ENCODE results near the gene ZBTB16.

Gene ZBTB16

DNA sequence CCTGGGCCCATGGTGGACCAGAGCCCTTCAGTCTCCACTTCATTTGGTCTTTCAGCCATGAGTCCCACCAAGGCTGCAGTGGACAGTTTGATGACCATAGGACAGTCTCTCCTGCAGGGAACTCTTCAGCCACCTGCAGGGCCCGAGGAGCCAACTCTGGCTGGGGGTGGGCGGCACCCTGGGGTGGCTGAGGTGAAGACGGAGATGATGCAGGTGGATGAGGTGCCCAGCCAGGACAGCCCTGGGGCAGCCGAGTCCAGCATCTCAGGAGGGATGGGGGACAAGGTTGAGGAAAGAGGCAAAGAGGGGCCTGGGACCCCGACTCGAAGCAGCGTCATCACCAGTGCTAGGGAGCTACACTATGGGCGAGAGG, 4.3 kb downstream of the ZBTB16 start:
- DNase-seq (ENCODE audit: low spot score): no peak
- in situ Hi-C loops (cut with MboI; ENCODE audit: low sequenced_read_pairs, unreplicated experiment): no loop called here
- TF ChIP-seq, protein P1, sequence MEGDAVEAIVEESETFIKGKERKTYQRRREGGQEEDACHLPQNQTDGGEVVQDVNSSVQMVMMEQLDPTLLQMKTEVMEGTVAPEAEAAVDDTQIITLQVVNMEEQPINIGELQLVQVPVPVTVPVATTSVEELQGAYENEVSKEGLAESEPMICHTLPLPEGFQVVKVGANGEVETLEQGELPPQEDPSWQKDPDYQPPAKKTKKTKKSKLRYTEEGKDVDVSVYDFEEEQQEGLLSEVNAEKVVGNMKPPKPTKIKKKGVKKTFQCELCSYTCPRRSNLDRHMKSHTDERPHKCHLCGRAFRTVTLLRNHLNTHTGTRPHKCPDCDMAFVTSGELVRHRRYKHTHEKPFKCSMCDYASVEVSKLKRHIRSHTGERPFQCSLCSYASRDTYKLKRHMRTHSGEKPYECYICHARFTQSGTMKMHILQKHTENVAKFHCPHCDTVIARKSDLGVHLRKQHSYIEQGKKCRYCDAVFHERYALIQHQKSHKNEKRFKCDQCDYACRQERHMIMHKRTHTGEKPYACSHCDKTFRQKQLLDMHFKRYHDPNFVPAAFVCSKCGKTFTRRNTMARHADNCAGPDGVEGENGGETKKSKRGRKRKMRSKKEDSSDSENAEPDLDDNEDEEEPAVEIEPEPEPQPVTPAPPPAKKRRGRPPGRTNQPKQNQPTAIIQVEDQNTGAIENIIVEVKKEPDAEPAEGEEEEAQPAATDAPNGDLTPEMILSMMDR (IDR thresholded peaks at IDR 0.05; ENCODE audit: borderline replicate concordance, control extremely low read depth, extremely low read depth, insufficient read depth, missing control alignments): no peak

DNA sequence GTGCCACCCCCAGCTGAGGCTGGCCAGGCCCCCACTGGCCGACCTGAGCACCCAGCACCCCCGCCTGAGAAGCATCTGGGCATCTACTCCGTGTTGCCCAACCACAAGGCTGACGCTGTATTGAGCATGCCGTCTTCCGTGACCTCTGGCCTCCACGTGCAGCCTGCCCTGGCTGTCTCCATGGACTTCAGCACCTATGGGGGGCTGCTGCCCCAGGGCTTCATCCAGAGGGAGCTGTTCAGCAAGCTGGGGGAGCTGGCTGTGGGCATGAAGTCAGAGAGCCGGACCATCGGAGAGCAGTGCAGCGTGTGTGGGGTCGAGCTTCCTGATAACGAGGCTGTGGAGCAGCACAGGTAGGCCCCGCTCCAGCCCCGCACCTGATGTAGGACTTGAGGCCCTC, 4.7 kb downstream of the ZBTB16 start:
- TF ChIP-seq, protein P1 (IDR thresholded peaks at IDR 0.05; ENCODE audit: borderline replicate concordance, control extremely low read depth, extremely low read depth, insufficient read depth, missing control alignments): no peak
- in situ Hi-C loops (cut with MboI; ENCODE audit: low sequenced_read_pairs, unreplicated experiment): no loop called here
- DNase-seq (ENCODE audit: low spot score): no peak

DNA sequence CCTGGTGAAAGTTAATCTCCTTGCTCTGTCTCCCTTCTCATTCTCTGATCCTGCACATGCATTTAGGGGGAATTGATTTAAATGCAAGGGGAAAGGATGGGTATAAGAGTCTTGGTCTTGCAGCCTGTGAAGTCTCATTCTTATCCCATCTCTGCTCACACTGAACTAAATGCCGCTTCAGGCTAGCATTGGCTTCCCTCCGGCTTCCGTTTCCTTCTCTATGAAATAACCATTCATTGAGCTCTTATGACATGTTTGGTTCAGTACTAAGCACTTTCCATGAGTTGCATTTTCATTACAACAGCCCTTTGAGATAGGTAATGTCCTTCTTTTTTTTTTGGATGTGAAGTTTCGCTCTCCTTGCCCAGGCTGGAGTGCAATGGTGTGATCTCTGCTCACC, 5.6 kb downstream of the ZBTB16 start:
- in situ Hi-C loops (cut with MboI; ENCODE audit: low sequenced_read_pairs, unreplicated experiment): no loop called here
- TF ChIP-seq, protein P1 (IDR thresholded peaks at IDR 0.05; ENCODE audit: borderline replicate concordance, control extremely low read depth, extremely low read depth, insufficient read depth, missing control alignments): no peak
- DNase-seq (ENCODE audit: low spot score): no peak

DNA sequence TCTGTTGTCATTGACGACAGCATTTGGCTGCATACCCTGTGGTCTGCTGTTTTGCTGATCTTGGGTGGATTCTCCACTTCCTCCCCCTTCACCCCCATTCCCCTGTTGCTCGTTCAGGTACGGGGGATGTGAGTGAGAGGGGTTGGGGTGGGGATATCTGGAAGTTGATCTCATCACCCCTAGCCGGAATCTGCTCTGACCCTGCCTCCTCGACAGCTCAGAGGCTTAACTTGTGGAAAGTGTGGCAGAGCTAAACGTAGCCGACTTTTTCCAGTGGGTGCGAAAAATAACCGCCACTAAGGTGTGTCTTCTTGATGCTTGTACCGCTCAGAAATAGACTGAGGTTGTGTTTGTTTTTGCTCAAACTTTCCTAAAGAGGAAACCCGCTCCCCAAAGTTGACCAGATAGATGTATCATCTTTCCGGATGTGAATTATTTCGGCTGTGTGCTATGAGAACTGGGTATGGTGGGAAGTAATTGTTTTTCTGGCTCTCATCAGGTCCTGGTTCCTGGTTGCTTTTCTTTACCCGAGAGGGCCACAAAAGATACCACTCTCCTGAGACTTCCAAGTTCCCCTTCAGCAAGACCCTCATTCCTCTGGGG, 6.6 kb downstream of the ZBTB16 start:
- in situ Hi-C loops (cut with MboI; ENCODE audit: low sequenced_read_pairs, unreplicated experiment): no loop called here
- TF ChIP-seq, protein P1 (IDR thresholded peaks at IDR 0.05; ENCODE audit: borderline replicate concordance, control extremely low read depth, extremely low read depth, insufficient read depth, missing control alignments): no peak
- DNase-seq (ENCODE audit: low spot score): no peak

DNA sequence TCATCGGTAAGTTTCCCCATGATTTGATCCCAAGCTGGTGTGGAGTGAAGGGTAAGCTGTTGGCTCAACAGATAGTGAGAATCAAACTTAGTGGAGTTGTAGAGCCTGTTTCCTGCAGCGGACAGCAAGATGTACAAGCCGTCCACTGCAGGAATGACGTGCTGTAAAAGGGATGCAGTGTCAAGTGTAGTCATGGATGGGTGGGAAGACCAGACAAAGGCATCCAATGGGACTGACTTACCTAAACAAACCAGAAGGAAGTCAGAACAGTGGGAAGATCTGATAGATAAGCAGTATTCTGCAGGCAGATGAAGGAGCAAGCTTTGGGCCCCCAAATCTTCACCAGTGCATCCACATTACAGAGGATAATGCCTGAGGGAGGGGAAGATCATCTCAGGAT, 8.8 kb downstream of the ZBTB16 start:
- TF ChIP-seq, protein P1 (IDR thresholded peaks at IDR 0.05; ENCODE audit: borderline replicate concordance, control extremely low read depth, extremely low read depth, insufficient read depth, missing control alignments): no peak
- in situ Hi-C loops (cut with MboI; ENCODE audit: low sequenced_read_pairs, unreplicated experiment): no loop called here
- DNase-seq (ENCODE audit: low spot score): no peak

DNA sequence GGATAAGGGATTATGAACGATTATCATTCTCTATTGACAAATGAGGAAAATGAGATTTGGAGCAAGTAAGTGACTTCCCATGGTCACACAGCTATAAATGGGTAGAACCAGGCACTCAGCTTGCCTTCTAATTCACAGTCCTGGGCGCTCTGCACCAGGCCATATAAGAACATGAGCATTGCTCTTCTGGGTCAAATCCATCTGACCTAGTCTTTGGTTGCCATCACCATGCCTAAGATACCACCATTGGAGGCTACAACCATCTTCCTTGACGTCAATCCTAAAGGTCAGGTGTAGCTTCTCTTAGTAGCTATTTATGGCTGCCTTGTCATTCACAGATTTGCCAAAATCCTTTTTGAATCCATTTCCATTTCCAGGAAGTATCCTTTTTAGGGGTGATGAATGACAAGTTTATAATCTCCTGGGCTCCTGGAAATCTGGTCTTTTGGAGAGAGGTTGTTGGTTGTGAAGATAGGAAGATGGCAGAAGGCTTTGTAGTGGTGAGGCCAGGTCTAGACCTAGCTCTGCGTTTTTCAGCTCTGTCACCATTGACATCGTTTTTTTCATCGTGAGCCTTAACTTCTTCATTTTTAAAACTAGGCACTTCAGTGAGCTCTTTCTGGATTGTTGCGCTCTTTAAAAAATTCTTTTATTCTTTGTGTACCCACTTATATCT, 11.1 kb downstream of the ZBTB16 start:
- no peak for DNase-seq (ENCODE audit: low spot score)
- TF ChIP-seq, protein P1 (IDR thresholded peaks at IDR 0.05; ENCODE audit: borderline replicate concordance, control extremely low read depth, extremely low read depth, insufficient read depth, missing control alignments): no peak
- in situ Hi-C loops (cut with MboI; ENCODE audit: low sequenced_read_pairs, unreplicated experiment): no loop called here

All from GM13976 (cell line).